B cell (primary cell): Measurements from ENCODE around the gene RCBTB2.

Source experiments
- CTCF ChIP-seq: fragments of 200-600 bp; IDR thresholded peaks from one replicate; pipeline ENCODE4 v1.8.0; 2022; ENCODE audit warnings: antibody characterized with exemption, mild to moderate bottlenecking
- EZH2 ChIP-seq: IDR thresholded peaks from 2 replicates; pipeline ENCODE4 v1.6.1; 2012; ENCODE audit warnings: borderline replicate concordance, low read depth, mild to moderate bottlenecking, moderate library complexity, low read length; ENCODE audit not compliant: insufficient read depth, poor library complexity, severe bottlenecking

GRCh38 chr13:48497669-48498068 is 35.2 kb downstream of the RCBTB2 start:
- TF ChIP-seq CTCF (no peak), EZH2 (no peak)
